ENCODE data around the gene LTBP2.

The LTBP2 gene

GRCh38 chr14:74503938-74504335, 108.1 kb downstream of the LTBP2 start:
- no peak for DNase-seq

GRCh38 chr14:74503291-74503937, 108.6 kb downstream of the LTBP2 start:
- DNase-seq = no peak

- DNase-seq = peak in 1 of 2 experiments; percentile 17
Measured at GRCh38 chr14:74502236-74503019, 109.6 kb downstream of the LTBP2 start.

- DNase-seq = no peak
Measured at GRCh38 chr14:74501691-74502090, 110.3 kb downstream of the LTBP2 start.

- DNase-seq = peak in 1 of 2 experiments; percentile 16
Measured at GRCh38 chr14:74501135-74501614, 110.9 kb downstream of the LTBP2 start.

GRCh38 chr14:74500417-74501134, 111.5 kb downstream of the LTBP2 start:
- DNase-seq = no peak

GRCh38 chr14:74495356-74495755, 116.7 kb downstream of the LTBP2 start:
- DNase-seq = no peak

- DNase-seq = peak; percentile 98 to 99
Measured at GRCh38 chr14:74493343-74494261, 118.4 kb downstream of the LTBP2 start, which contains the start of gene ISCA2. TSS of gene ISCA2 (plus strand) at chr14:74493765. CDS start at chr14:74493775, 10 bp downstream.

- no peak for DNase-seq
Measured at GRCh38 chr14:74492776-74493342, 119.2 kb downstream of the LTBP2 start, which contains the start of gene NPC2. TSS of gene NPC2 (minus strand) at chr14:74493305. CDS start at chr14:74493274, 31 bp downstream.

GRCh38 chr14:74491956-74492775, 119.9 kb downstream of the LTBP2 start:
- DNase-seq = peak in 1 of 2 experiments; percentile 7

GRCh38 chr14:74490486-74490885, 121.6 kb downstream of the LTBP2 start:
- no peak for DNase-seq

- peak in 1 of 2 experiments; percentile 20 for DNase-seq
Measured at GRCh38 chr14:74488786-74489397, 123.1 kb downstream of the LTBP2 start.

GRCh38 chr14:74486164-74486563, 125.9 kb downstream of the LTBP2 start:
- DNase-seq = no peak

- DNase-seq = no peak
Measured at GRCh38 chr14:74483321-74483720, 128.7 kb downstream of the LTBP2 start.

GRCh38 chr14:74482571-74482970, 129.5 kb downstream of the LTBP2 start:
- no peak for DNase-seq

- no peak for DNase-seq
Measured at GRCh38 chr14:74480046-74480445, 132.0 kb downstream of the LTBP2 start.

GRCh38 chr14:74478996-74479635, 132.9 kb downstream of the LTBP2 start:
- DNase-seq = peak in 1 of 2 experiments; percentile 33

- no peak for DNase-seq
Measured at GRCh38 chr14:74476607-74477006, 135.4 kb downstream of the LTBP2 start.

- no peak for DNase-seq
Measured at GRCh38 chr14:74476107-74476506, 135.9 kb downstream of the LTBP2 start.

- DNase-seq = peak in 1 of 2 experiments; percentile 27
Measured at GRCh38 chr14:74475678-74476077, 136.4 kb downstream of the LTBP2 start.
